Left renal pelvis (tissue), 4 donors: ENCODE results near the gene PABPN1. TPM values are rescaled to one million over a fixed set of nuclear protein-coding genes. Genes with fewer than 3 reads are reported as not detected.

Source experiments
- polyA plus RNA-seq, 4 donors: library from polyadenylated mRNA; unstranded; fragments of 120-200 nt; gene quantifications; one replicate each; pipeline ENCODE4 v1.2.1, GENCODE V29; 2013; ENCODE audit not compliant: insufficient read length in 4 of 4

PABPN1 gene
- polyA plus RNA-seq, 4 donors: 157 to 374 (median 252) TPM

Other genes starting within 250 kb of the PABPN1 start
- gene ACIN1, start 226.3 kb upstream of the PABPN1 start, polyA plus RNA-seq: 100 to 1,000 TPM; 214 to 342 (median 239) TPM
- 10 to 100 TPM; 67.2 to 84.4 (median 75.6) TPM for gene C14orf119, start 226.0 kb upstream of the PABPN1 start, polyA plus RNA-seq
- under 1 TPM in 2 of 4 donors, not detected in 2; 0.05 to 0.11 TPM for gene CIROP, start 216.5 kb upstream of the PABPN1 start, polyA plus RNA-seq
- under 1 TPM in 3 of 4 donors, not detected in 1; 0.16 to 0.50 (median 0.23) TPM for gene CEBPE, start 202.2 kb upstream of the PABPN1 start, polyA plus RNA-seq
- 100 to 1,000 TPM in 1 of 4 donors, 10 to 100 TPM in 3; 16.8 to 100 (median 89.4) TPM for gene SLC7A8, start 137.8 kb upstream of the PABPN1 start, polyA plus RNA-seq
- gene RNF212B, start 83.5 kb upstream of the PABPN1 start, polyA plus RNA-seq: 1 to 10 TPM in 3 of 4 donors, under 1 TPM in 1; 0.22 to 1.8 (median 1.5) TPM
- 10 to 100 TPM; 11.2 to 28.1 (median 24.8) TPM for gene HOMEZ, start 35.3 kb upstream of the PABPN1 start, polyA plus RNA-seq
- 10 to 100 TPM; 17.4 to 31.5 (median 25.0) TPM for gene PPP1R3E, start 18.6 kb upstream of the PABPN1 start, polyA plus RNA-seq
- gene BCL2L2, start 14.6 kb upstream of the PABPN1 start, polyA plus RNA-seq: 10 to 100 TPM; 34.8 to 44.0 (median 39.3) TPM
- gene SLC22A17, start 31.4 kb downstream of the PABPN1 start, polyA plus RNA-seq: 10 to 100 TPM; 56.2 to 72.7 (median 58.1) TPM
- gene EFS, start 43.7 kb downstream of the PABPN1 start, polyA plus RNA-seq: 10 to 100 TPM; 35.4 to 66.8 (median 46.1) TPM
- not detected for gene IL25, start 51.4 kb downstream of the PABPN1 start, polyA plus RNA-seq
- gene CMTM5, start 55.6 kb downstream of the PABPN1 start, polyA plus RNA-seq: 1 to 10 TPM; 2.5 to 4.6 (median 3.4) TPM
- under 1 TPM; 0.16 to 0.27 (median 0.17) TPM for gene MYH6, start 86.8 kb downstream of the PABPN1 start, polyA plus RNA-seq
- under 1 TPM; 0.10 to 0.30 (median 0.21) TPM for gene MYH7, start 114.2 kb downstream of the PABPN1 start, polyA plus RNA-seq
- 10 to 100 TPM; 50.3 to 70.5 (median 67.0) TPM for gene NGDN, start 148.2 kb downstream of the PABPN1 start, polyA plus RNA-seq
- gene ZFHX2, start 230.3 kb downstream of the PABPN1 start, polyA plus RNA-seq: 1 to 10 TPM; 2.1 to 9.1 (median 7.8) TPM
- gene THTPA, start 234.8 kb downstream of the PABPN1 start, polyA plus RNA-seq: 10 to 100 TPM; 13.6 to 20.7 (median 17.4) TPM
- 100 to 1,000 TPM in 1 of 4 donors, 10 to 100 TPM in 3; 47.5 to 119 (median 73.7) TPM for gene AP1G2, start 246.3 kb downstream of the PABPN1 start, polyA plus RNA-seq